Measurements from ENCODE around the gene SZT2.

DNA sequence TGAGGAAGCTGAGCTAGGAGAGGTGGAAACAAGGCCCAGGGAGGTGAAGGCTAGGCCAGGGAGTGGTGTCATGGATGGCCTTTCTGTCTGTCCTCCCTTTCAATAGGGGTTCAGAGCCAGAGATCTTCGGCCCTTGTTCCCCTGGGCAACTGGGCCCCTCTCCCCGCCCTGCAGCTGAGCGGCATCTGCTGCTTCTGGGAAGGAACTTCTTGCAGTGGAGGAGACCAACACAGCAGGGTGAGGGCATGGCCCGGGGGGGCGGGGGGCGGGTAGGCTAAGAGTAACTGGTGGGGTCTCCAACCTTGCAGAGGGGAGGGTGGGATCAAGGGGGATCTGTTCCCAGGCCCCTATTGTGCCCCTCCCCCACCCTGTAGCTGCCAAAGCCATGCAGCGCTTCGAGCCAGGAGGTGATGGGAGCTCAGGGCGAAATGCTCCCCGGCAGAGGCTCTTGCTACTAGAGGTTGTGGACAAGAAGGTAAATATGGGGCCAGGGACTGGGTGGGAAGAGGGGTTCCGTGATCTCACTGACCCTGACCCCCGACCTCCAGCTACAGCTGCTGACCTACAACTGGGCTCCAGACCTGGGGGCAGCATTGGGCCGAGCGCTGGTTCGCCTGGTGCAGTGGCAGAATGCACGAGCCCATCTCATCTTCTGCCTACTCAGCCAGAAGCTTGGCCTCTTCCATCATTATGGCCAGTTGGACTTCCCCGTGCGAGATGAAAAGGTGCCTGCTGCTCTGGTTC, 52.4 kb downstream of the SZT2 start:
- TF ChIP-seq, protein P1, sequence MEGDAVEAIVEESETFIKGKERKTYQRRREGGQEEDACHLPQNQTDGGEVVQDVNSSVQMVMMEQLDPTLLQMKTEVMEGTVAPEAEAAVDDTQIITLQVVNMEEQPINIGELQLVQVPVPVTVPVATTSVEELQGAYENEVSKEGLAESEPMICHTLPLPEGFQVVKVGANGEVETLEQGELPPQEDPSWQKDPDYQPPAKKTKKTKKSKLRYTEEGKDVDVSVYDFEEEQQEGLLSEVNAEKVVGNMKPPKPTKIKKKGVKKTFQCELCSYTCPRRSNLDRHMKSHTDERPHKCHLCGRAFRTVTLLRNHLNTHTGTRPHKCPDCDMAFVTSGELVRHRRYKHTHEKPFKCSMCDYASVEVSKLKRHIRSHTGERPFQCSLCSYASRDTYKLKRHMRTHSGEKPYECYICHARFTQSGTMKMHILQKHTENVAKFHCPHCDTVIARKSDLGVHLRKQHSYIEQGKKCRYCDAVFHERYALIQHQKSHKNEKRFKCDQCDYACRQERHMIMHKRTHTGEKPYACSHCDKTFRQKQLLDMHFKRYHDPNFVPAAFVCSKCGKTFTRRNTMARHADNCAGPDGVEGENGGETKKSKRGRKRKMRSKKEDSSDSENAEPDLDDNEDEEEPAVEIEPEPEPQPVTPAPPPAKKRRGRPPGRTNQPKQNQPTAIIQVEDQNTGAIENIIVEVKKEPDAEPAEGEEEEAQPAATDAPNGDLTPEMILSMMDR (IDR thresholded peaks at IDR 0.05): no peak
- no peak for TF ChIP-seq POLR2A (IDR thresholded peaks at IDR 0.05)

Data from right lobe of liver (tissue), 4 donors.